CD4-positive, alpha-beta T cell (primary cell): ENCODE results near the gene UBE2O. TPM values are rescaled to one million over a fixed set of nuclear protein-coding genes. Genes with fewer than 3 reads are reported as not detected.
"Not testable (repeated sequence)": the region's sequence is repeated elsewhere in the genome, so short reads cannot be mapped to it uniquely, and the experiment has no call there.

ENCODE experiments used
- ATAC-seq: fragments of 200-7000 bp; cut with Tn5 transposase; one replicate; pipeline ENCODE4 v1.10.0; 2022; ENCODE audit warnings: mild to moderate bottlenecking; ENCODE audit not compliant: poor library complexity
- CTCF ChIA-PET: fragments of 350-600 bp; sonication (Branson Sonifier 250); formaldehyde crosslinking; loops from one replicate; lab custom pipeline; 2021; ENCODE audit warnings: antibody characterized with exemption, inconsistent platforms; lab: Charles Lee
- POLR2A ChIA-PET: fragments of 350-600 bp; sonication (Branson Sonifier 250); formaldehyde crosslinking; loops from one replicate; lab custom pipeline; 2021; ENCODE audit warnings: antibody characterized with exemption, inconsistent platforms; lab: Charles Lee
- DNase-seq, 14 experiments: peaks; one replicate each; pipeline ENCODE4 v3.0.0-alpha.2; 2013 to 2020; ENCODE audit warnings: mixed read lengths in 2 of 14
- H3K27ac ChIP-seq, 2 donors: one replicate each; pipeline versions ENCODE4 v1.5.1 to v1.7.0; 2013; ENCODE audit warnings: low read length in 2 of 2, low read depth in 1 of 2, mild to moderate bottlenecking in 1 of 2
- H3K27me3 ChIP-seq, 2 experiments: 1 replicate in 1 of 2; 2 replicates in 1 of 2; pipeline versions ENCODE4 v1.6.1 to v1.7.0; 2013; ENCODE audit warnings: low read length in 2 of 2, control low read depth in 1 of 2, mild to moderate bottlenecking in 1 of 2, moderate library complexity in 1 of 2; ENCODE audit not compliant: insufficient read depth in 2 of 2, control insufficient read depth in 1 of 2
- H3K36me3 ChIP-seq: one replicate; pipeline ENCODE4 v1.6.1; 2013; ENCODE audit warnings: low read length, control low read depth; ENCODE audit not compliant: insufficient read depth
- H3K4me1 ChIP-seq: one replicate; pipeline ENCODE4 v1.6.1; 2013; ENCODE audit warnings: low read length, control low read depth; ENCODE audit not compliant: insufficient read depth
- H3K4me3 ChIP-seq: one replicate; pipeline ENCODE4 v1.5.1; 2013; ENCODE audit warnings: mild to moderate bottlenecking, low read length, moderate library complexity
- H3K9me3 ChIP-seq, 2 experiments: 1 replicate in 1 of 2; 2 replicates in 1 of 2; pipeline versions ENCODE4 v1.6.1 to v1.7.0; 2013; ENCODE audit warnings: low read length in 2 of 2, mild to moderate bottlenecking in 2 of 2, control low read depth in 1 of 2, moderate library complexity in 1 of 2; ENCODE audit not compliant: control insufficient read depth in 1 of 2, insufficient read depth in 1 of 2
- H3K27ac Mint-ChIP-seq: one replicate; pipeline ENCODE4 v1.8.0; 2020; ENCODE audit warnings: mixed read lengths
- H3K27me3 Mint-ChIP-seq: one replicate; pipeline ENCODE4 v1.8.0; 2021; ENCODE audit warnings: mixed read lengths
- H3K36me3 Mint-ChIP-seq: one replicate; pipeline ENCODE4 v1.8.0; 2021; ENCODE audit warnings: low read depth, mixed read lengths
- H3K4me1 Mint-ChIP-seq: one replicate; pipeline ENCODE4 v1.8.0; 2021; ENCODE audit warnings: low read depth, mixed read lengths
- H3K4me3 Mint-ChIP-seq: one replicate; pipeline ENCODE4 v1.8.0; 2020; ENCODE audit warnings: mild to moderate bottlenecking, mixed read lengths
- H3K9me3 Mint-ChIP-seq: one replicate; pipeline ENCODE4 v1.8.0; 2020; ENCODE audit warnings: mixed read lengths
- CTCF ChIP-seq: fragments of 200-600 bp; IDR thresholded peaks from one replicate; pipeline ENCODE4 v1.8.0; 2022; ENCODE audit warnings: antibody characterized with exemption, mild to moderate bottlenecking
- intact Hi-C, 2 experiments: fragments of 100-400 bp; cut with DNase I in 1 of 2; cut with micrococcal nuclease in 1 of 2; formaldehyde crosslinking; loops; one replicate each; pipeline versions ENCODE4 v1.15.1 to v1.9.0; 2023 to 2025; cut with DNase I, micrococcal nuclease
- total RNA-seq, 174 experiments: library from RNA in 2 of 174; stranded (reverse) in 2 of 174; gene quantifications; one replicate each; pipeline ENCODE4 v1.2.3 and lab custom pipeline; 2021 to 2026

The UBE2O gene
- total RNA-seq, 2 experiments from 2014 or later, result 22.7 to 25.1 TPM

- intact Hi-C loops, result loop anchor here (2.0 to 5.0 kb wide), 4 partner anchors 33 to 249 kb away; partner anchors contain the start of genes EXOC7 (in 1 of the 2), SPHK1 (in 1 of the 2) and UBE2O (in 1 of the 2)
- POLR2A ChIA-PET, result interaction anchor here (3.0 kb wide), 1 partner anchor 33 kb away, joined by 37 read pairs; the partner anchor contains the start of gene SPHK1
- Histone ChIP-seq H3K27ac (no peak overlapping the region), H3K4me3 (no peak overlapping the region), H3K9me3 (no peaks in the 10 kb centered on the region), H3K36me3 (peaks cover 10% of the 10 kb centered on the region), H3K27me3 (no peaks in the 10 kb centered on the region), H3K4me1 (peaks cover 21% of the 10 kb centered on the region)
- ATAC-seq, result no peak
- Mint-ChIP-seq H3K4me3 (peak overlapping the region; percentile 93), H3K27me3 (no peaks in the 10 kb centered on the region), H3K9me3 (no peaks in the 10 kb centered on the region), H3K36me3 (peaks cover 22% of the 10 kb centered on the region), H3K4me1 (peaks cover 21% of the 10 kb centered on the region), H3K27ac (no peak overlapping the region)
- no peak for DNase-seq
- TF ChIP-seq CTCF, result no peak
- CTCF ChIA-PET, result interaction anchor here (1.2 kb wide), 1 partner anchor 46 kb away, joined by 3 read pairs; no protein-coding TSS in a partner anchor
These were observed 101.4 kb downstream of the UBE2O start for GRCh38 chr17:76351526-76352071.

- POLR2A ChIA-PET, result no interaction called here
- Mint-ChIP-seq H3K27me3 (no peaks in the 10 kb centered on the region), H3K27ac (no peak overlapping the region), H3K4me1 (peaks cover 21% of the 10 kb centered on the region), H3K4me3 (no peak overlapping the region), H3K36me3 (peaks cover 33% of the 10 kb centered on the region), H3K9me3 (no peaks in the 10 kb centered on the region)
- DNase-seq (no peak), ATAC-seq (no peak)
- Histone ChIP-seq H3K4me3 (no peak overlapping the region), H3K4me1 (peaks cover 21% of the 10 kb centered on the region), H3K27me3 (no peaks in the 10 kb centered on the region), H3K27ac (no peak overlapping the region), H3K9me3 (no peaks in the 10 kb centered on the region), H3K36me3 (peaks cover 20% of the 10 kb centered on the region)
- CTCF ChIA-PET, result interaction anchor here (1.1 kb wide), 1 partner anchor 35 kb away, joined by 3 read pairs; no protein-coding TSS in a partner anchor
- TF ChIP-seq CTCF, result no peak
- intact Hi-C loops, result loop anchor here (5.0 kb wide), 3 partner anchors 37 to 248 kb away; partner anchors contain the start of genes EXOC7 (in 1 of the 2) and UBE2O (in 1 of the 2)
These were observed 102.5 kb downstream of the UBE2O start for GRCh38 chr17:76350463-76350862.

GRCh38 chr17:76346936-76347335 lies 106.0 kb downstream of the UBE2O start:
- POLR2A ChIA-PET, intact Hi-C loops, ATAC-seq, H3K27me3 ChIP-seq, H3K4me3 ChIP-seq, H3K27ac ChIP-seq, H3K9me3 Mint-ChIP-seq, H3K4me1 Mint-ChIP-seq, H3K27ac Mint-ChIP-seq, CTCF ChIA-PET, H3K9me3 ChIP-seq, H3K4me1 ChIP-seq, H3K27me3 Mint-ChIP-seq, DNase-seq: not testable (repeated sequence)
- peaks cover 41% of the 10 kb centered on the region for H3K36me3 Mint-ChIP-seq
- peaks cover 32% of the 10 kb centered on the region for H3K36me3 ChIP-seq
- H3K4me3 Mint-ChIP-seq, result peak overlapping the region; percentile 11
